Measurements from ENCODE around the gene ADGRE2. TPM values are rescaled to one million over a fixed set of nuclear protein-coding genes. Genes with fewer than 3 reads are reported as not detected.

Gene ADGRE2
- total and polyA plus RNA-seq, 4 donors = 2.8 to 40.2 (median 14.9) TPM

DNA sequence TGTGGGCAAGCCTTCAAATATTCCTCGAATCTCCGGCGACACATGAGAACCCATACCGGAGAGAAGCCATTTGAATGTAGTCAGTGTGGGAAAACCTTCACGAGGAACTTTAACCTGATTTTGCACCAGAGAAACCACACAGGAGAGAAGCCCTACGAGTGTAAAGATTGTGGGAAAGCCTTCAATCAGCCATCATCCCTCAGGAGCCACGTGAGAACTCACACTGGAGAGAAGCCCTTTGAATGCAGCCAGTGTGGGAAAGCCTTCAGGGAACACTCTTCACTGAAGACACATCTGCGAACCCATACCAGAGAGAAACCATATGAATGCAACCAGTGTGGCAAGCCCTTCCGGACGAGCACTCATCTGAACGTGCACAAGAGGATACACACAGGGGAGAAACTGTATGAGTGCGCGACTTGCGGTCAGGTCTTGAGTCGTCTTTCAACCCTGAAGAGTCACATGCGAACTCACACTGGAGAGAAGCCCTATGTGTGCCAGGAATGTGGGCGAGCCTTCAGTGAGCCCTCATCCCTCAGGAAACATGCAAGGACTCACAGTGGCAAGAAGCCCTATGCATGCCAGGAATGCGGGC is 59.7 kb downstream of the ADGRE2 start:
- Histone ChIP-seq H3K4me1 (ENCODE audit: control insufficient read depth in 5 of 5, insufficient read depth in 5 of 5, low read length in 5 of 5) (no peaks in the 10 kb centered on the region), H3K9ac (ENCODE audit: insufficient read depth in 1 of 2, low read length in 2 of 2) (no peak overlapping the region), H3K27ac (ENCODE audit: low read depth in 1 of 2, low read length in 1 of 2) (no peak overlapping the region), H3K9me3 (ENCODE audit: control insufficient read depth in 4 of 4, insufficient read depth in 3 of 4, low read length in 3 of 4) (peaks cover 26 to 61% (median 55%) of the 10 kb centered on the region in 4 donors), H3K36me3 (ENCODE audit: control insufficient read depth in 4 of 4, insufficient read depth in 4 of 4, low read length in 4 of 4) (peaks cover 50 to 83% (median 68%) of the 10 kb centered on the region in 4 donors), H3K4me3 (no peak overlapping the region), H3K27me3 (ENCODE audit: control insufficient read depth in 3 of 3, insufficient read depth in 3 of 3, low read length in 2 of 3) (no peaks in the 10 kb centered on the region)
- ATAC-seq (ENCODE audit: insufficient read depth, low FRiP score) = no peak
- TF ChIP-seq, protein P1, sequence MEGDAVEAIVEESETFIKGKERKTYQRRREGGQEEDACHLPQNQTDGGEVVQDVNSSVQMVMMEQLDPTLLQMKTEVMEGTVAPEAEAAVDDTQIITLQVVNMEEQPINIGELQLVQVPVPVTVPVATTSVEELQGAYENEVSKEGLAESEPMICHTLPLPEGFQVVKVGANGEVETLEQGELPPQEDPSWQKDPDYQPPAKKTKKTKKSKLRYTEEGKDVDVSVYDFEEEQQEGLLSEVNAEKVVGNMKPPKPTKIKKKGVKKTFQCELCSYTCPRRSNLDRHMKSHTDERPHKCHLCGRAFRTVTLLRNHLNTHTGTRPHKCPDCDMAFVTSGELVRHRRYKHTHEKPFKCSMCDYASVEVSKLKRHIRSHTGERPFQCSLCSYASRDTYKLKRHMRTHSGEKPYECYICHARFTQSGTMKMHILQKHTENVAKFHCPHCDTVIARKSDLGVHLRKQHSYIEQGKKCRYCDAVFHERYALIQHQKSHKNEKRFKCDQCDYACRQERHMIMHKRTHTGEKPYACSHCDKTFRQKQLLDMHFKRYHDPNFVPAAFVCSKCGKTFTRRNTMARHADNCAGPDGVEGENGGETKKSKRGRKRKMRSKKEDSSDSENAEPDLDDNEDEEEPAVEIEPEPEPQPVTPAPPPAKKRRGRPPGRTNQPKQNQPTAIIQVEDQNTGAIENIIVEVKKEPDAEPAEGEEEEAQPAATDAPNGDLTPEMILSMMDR (IDR thresholded peaks at IDR 0.05; ENCODE audit: control extremely low read depth, extremely low read depth) = no peak
- WGBS, 2 donors = 95 to 97% methylated on average over 18 of the region's 18 CpGs
- no peak for DNase-seq

DNA sequence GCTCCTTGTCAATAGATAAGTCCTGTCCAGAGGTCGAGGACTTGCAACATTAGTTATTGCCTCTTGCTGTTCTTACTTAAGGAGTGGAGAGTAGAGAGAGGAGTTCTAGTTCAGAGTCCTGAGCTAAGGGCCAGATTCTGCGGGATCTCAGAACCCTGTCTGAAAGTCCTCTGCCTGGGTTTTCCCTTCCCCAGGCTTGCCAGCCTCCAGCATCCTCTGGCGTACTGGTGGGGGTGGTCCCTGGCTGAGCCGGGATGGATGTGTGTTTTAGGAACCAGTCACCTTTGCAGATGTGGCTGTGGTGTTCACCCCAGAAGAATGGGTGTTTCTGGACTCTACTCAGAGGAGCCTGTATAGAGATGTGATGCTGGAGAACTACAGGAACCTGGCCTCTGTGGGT is 62.5 kb downstream of the ADGRE2 start:
- ATAC-seq (ENCODE audit: insufficient read depth, low FRiP score) = no peak
- TF ChIP-seq, protein P1 (IDR thresholded peaks at IDR 0.05; ENCODE audit: control extremely low read depth, extremely low read depth) = no peak
- peaks cover 24 to 67% (median 47%) of the 10 kb centered on the region in 4 donors for H3K9me3 ChIP-seq (ENCODE audit: control insufficient read depth in 4 of 4, insufficient read depth in 3 of 4, low read length in 3 of 4)
- no peak for DNase-seq
- no peak overlapping the region for H3K9ac ChIP-seq (ENCODE audit: insufficient read depth in 1 of 2, low read length in 2 of 2)
- no peak overlapping the region for H3K27ac ChIP-seq (ENCODE audit: low read depth in 1 of 2, low read length in 1 of 2)
- WGBS, 2 donors = 97% methylated on average over 4 of the region's 4 CpGs
- no peaks in the 10 kb centered on the region for H3K27me3 ChIP-seq (ENCODE audit: control insufficient read depth in 3 of 3, insufficient read depth in 3 of 3, low read length in 2 of 3)
- H3K36me3 ChIP-seq (ENCODE audit: control insufficient read depth in 4 of 4, insufficient read depth in 4 of 4, low read length in 4 of 4) = peaks cover 64 to 77% (median 67%) of the 10 kb centered on the region in 4 donors
- no peak overlapping the region for H3K4me3 ChIP-seq
- no peaks in the 10 kb centered on the region for H3K4me1 ChIP-seq (ENCODE audit: control insufficient read depth in 5 of 5, insufficient read depth in 5 of 5, low read length in 5 of 5)

DNA sequence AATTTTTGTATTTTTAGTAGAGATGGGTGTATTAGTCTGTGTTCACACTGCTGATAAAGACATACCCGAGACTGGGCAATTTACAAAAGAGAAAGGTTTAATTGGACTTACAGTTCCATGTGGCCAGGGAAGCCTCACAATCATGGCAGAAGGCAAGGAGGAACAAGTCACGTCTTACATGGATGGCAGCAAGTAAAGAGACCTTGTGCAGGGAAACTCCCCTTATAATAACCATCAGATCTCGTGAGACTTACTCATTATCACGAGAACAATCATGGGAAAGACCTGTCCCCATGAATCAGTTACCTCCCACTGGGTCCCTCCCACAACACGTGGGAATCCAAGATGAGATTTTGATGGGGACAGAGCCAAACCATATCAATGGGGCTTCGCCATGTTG is 73.9 kb downstream of the ADGRE2 start:
- no peak for DNase-seq
- peaks cover 56 to 82% (median 68%) of the 10 kb centered on the region in 4 donors for H3K36me3 ChIP-seq (ENCODE audit: control insufficient read depth in 4 of 4, insufficient read depth in 4 of 4, low read length in 4 of 4)
- TF ChIP-seq, protein P1 (IDR thresholded peaks at IDR 0.05; ENCODE audit: control extremely low read depth, extremely low read depth) = no peak

DNA sequence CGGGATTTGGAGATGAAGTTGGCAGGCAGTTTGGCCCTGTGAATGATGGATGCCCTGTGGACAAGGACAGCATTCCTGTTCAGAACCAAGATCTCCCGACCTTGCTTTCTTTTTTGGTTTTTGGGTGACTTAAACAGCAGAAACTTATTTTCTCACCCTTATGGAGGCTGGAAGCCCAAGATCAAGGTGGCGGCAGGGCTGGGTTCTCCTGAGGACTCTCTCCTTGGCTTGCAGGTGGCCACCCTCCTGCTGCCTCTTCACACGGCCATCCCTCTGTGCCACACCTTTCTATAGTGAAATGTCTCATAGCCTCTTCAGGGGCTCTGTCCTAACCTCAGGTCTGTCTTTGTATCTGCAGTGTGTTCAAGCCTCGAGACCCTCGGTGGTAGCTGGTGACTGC is 74.5 kb downstream of the ADGRE2 start:
- Histone ChIP-seq H3K4me3 (no peak overlapping the region), H3K27me3 (ENCODE audit: control insufficient read depth in 3 of 3, insufficient read depth in 3 of 3, low read length in 2 of 3) (no peaks in the 10 kb centered on the region), H3K36me3 (ENCODE audit: control insufficient read depth in 4 of 4, insufficient read depth in 4 of 4, low read length in 4 of 4) (peaks cover 57 to 82% (median 67%) of the 10 kb centered on the region in 4 donors), H3K4me1 (ENCODE audit: control insufficient read depth in 5 of 5, insufficient read depth in 5 of 5, low read length in 5 of 5) (no peaks in the 10 kb centered on the region), H3K9me3 (ENCODE audit: control insufficient read depth in 4 of 4, insufficient read depth in 3 of 4, low read length in 3 of 4) (peaks cover 0 to 38% (median 0%) of the 10 kb centered on the region in 4 donors), H3K9ac (ENCODE audit: insufficient read depth in 1 of 2, low read length in 2 of 2) (no peak overlapping the region), H3K27ac (ENCODE audit: low read depth in 1 of 2, low read length in 1 of 2) (no peak overlapping the region)
- TF ChIP-seq, protein P1 (IDR thresholded peaks at IDR 0.05; ENCODE audit: control extremely low read depth, extremely low read depth) = no peak
- no peak for ATAC-seq (ENCODE audit: insufficient read depth, low FRiP score)
- 97% methylated on average over 6 of the region's 6 CpGs for WGBS, 2 donors
- no peak for DNase-seq

More for the DNA sequence above, 73.9 kb downstream of the ADGRE2 start:
- Histone ChIP-seq H3K9me3 (ENCODE audit: control insufficient read depth in 4 of 4, insufficient read depth in 3 of 4, low read length in 3 of 4) (peaks cover 0 to 40% (median 0%) of the 10 kb centered on the region in 4 donors), H3K4me3 (no peak overlapping the region), H3K27me3 (ENCODE audit: control insufficient read depth in 3 of 3, insufficient read depth in 3 of 3, low read length in 2 of 3) (no peaks in the 10 kb centered on the region), H3K27ac (ENCODE audit: low read depth in 1 of 2, low read length in 1 of 2) (no peak overlapping the region), H3K4me1 (ENCODE audit: control insufficient read depth in 5 of 5, insufficient read depth in 5 of 5, low read length in 5 of 5) (no peaks in the 10 kb centered on the region), H3K9ac (ENCODE audit: insufficient read depth in 1 of 2, low read length in 2 of 2) (no peak overlapping the region)
- ATAC-seq (ENCODE audit: insufficient read depth, low FRiP score) = no peak
- WGBS, 2 donors = 96 to 97% methylated on average over 6 of the region's 6 CpGs

Data from lung (tissue), 12 donors.